HG03571 (cell line): Measurements from ENCODE around the gene DAB1.

Experiments used
- ATAC-seq: cut with Tn5 transposase; IDR thresholded peaks from one replicate; pipeline ENCODE4 v1.9.1; 2021; ENCODE audit not compliant: unreplicated experiment

DAB1 gene

GRCh38 chr1:57423656-57424211 is at the start of gene DAB1:
Gene DAB1, minus strand, starts transcription at chr1:57424060. Its CDS starts 133,030 bp downstream, at chr1:57291030.
- no peak for ATAC-seq

- ATAC-seq, result no peak
Observed at GRCh38 chr1:57473448-57473847, 49.6 kb upstream of the DAB1 start.

- ATAC-seq, result no peak
Observed at GRCh38 chr1:57471995-57472394, 48.1 kb upstream of the DAB1 start.

- ATAC-seq, result no peak
Observed at GRCh38 chr1:57470036-57470435, 46.2 kb upstream of the DAB1 start.

- no peak for ATAC-seq
Observed at GRCh38 chr1:57468641-57469523, 45.0 kb upstream of the DAB1 start.

- ATAC-seq, result no peak
Observed at GRCh38 chr1:57467830-57468229, 44.0 kb upstream of the DAB1 start.

- ATAC-seq, result no peak
Observed at GRCh38 chr1:57464756-57465155, 40.9 kb upstream of the DAB1 start.

GRCh38 chr1:57463343-57463742 is 39.5 kb upstream of the DAB1 start:
- ATAC-seq, result no peak

GRCh38 chr1:57461405-57461804 is 37.5 kb upstream of the DAB1 start:
- no peak for ATAC-seq

GRCh38 chr1:57451516-57451915 is 27.7 kb upstream of the DAB1 start:
- ATAC-seq, result no peak

GRCh38 chr1:57450981-57451380 is 27.1 kb upstream of the DAB1 start:
- no peak for ATAC-seq

- ATAC-seq, result no peak
Observed at GRCh38 chr1:57447551-57447950, 23.7 kb upstream of the DAB1 start.

- no peak for ATAC-seq
Observed at GRCh38 chr1:57443004-57443403, 19.1 kb upstream of the DAB1 start.

- ATAC-seq, result no peak
Observed at GRCh38 chr1:57440096-57440495, 16.2 kb upstream of the DAB1 start.

- no peak for ATAC-seq
Observed at GRCh38 chr1:57431400-57431799, 7.5 kb upstream of the DAB1 start.

- ATAC-seq, result no peak
Observed at GRCh38 chr1:57424231-57425027, 569 bp upstream of the DAB1 start.

- ATAC-seq, result no peak
Observed at GRCh38 chr1:57423135-57423655, 665 bp downstream of the DAB1 start.

GRCh38 chr1:57422271-57423134 is 1.4 kb downstream of the DAB1 start:
- no peak for ATAC-seq

- no peak for ATAC-seq
Observed at GRCh38 chr1:57421806-57422205, 2.1 kb downstream of the DAB1 start.

- no peak for ATAC-seq
Observed at GRCh38 chr1:57420981-57421785, 2.7 kb downstream of the DAB1 start.
